OCI-LY7 (cell line): Measurements from ENCODE around the gene SEC24D. TPM values are rescaled to one million over a fixed set of nuclear protein-coding genes. Genes with fewer than 3 reads are reported as not detected.

ENCODE experiments used
- BruUV-seq: library from RNA; stranded (reverse); fragments of 400-500 nt; replicated peaks from 2 replicates; lab custom pipeline; 2021; lab: Mats Ljungman, UMichigan
- CTCF ChIA-PET: fragments of 300-600 bp; sonication (Branson Sonifier 250); formaldehyde crosslinking; loops from one replicate; lab custom pipeline; 2022; ENCODE audit warnings: antibody characterized with exemption; ENCODE audit not compliant: unreplicated experiment; lab: Charles Lee
- POLR2A ChIA-PET: fragments of 300-600 bp; sonication (Branson Sonifier 250); formaldehyde crosslinking; loops from one replicate; lab custom pipeline; 2022; ENCODE audit warnings: antibody characterized with exemption; lab: Charles Lee
- DNase-seq: peaks from one replicate; pipeline ENCODE4 v3.0.0-alpha.2; 2015; ENCODE audit warnings: low spot score
- H2AFZ ChIP-seq: fragments of 200-600 bp; sonication (generic), shearing (Covaris generic); 2 replicates; pipeline ENCODE4 v1.6.1; 2014; ENCODE audit warnings: mild to moderate bottlenecking, antibody characterized with exemption, low read length, moderate library complexity
- H3K27ac ChIP-seq: fragments of 200-600 bp; sonication (generic); 2 replicates; pipeline ENCODE4 v1.5.1; 2014; ENCODE audit warnings: mixed run types, low read depth, mild to moderate bottlenecking, moderate library complexity, low read length, inconsistent platforms; ENCODE audit not compliant: poor library complexity, severe bottlenecking
- H3K36me3 ChIP-seq: fragments of 200-600 bp; sonication (generic); 2 replicates; pipeline ENCODE4 v1.6.1; 2014; ENCODE audit warnings: mild to moderate bottlenecking, antibody characterized with exemption, low read length, moderate library complexity, mixed read lengths; ENCODE audit not compliant: insufficient read depth
- H3K4me1 ChIP-seq: fragments of 200-600 bp; sonication (generic); 2 replicates; pipeline ENCODE4 v1.5.1; 2014; ENCODE audit warnings: mild to moderate bottlenecking, low read length; ENCODE audit not compliant: insufficient read depth, poor library complexity, severe bottlenecking
- H3K4me2 ChIP-seq: fragments of 200-600 bp; sonication (generic); 2 replicates; pipeline ENCODE4 v1.6.1; 2014; ENCODE audit warnings: mild to moderate bottlenecking, low read length
- H3K4me3 ChIP-seq: fragments of 200-600 bp; sonication (generic); 2 replicates; pipeline ENCODE4 v1.5.1; 2014; ENCODE audit warnings: mild to moderate bottlenecking, low read depth, low read length; ENCODE audit not compliant: poor library complexity, severe bottlenecking
- H3K79me2 ChIP-seq: fragments of 200-600 bp; sonication (generic); 2 replicates; pipeline ENCODE4 v1.6.1; 2016; ENCODE audit warnings: low read depth, mild to moderate bottlenecking, low read length, moderate library complexity, mixed read lengths; ENCODE audit not compliant: insufficient read depth
- H3K9me2 ChIP-seq: fragments of 200-600 bp; sonication (generic); 2 replicates; pipeline ENCODE4 v1.6.1; 2016; ENCODE audit warnings: mild to moderate bottlenecking, low read length, mixed read lengths; ENCODE audit not compliant: insufficient read depth
- H3K9me3 ChIP-seq: fragments of 200-600 bp; sonication (generic); 2 replicates; pipeline ENCODE4 v1.6.1; 2014; ENCODE audit warnings: mild to moderate bottlenecking, mixed run types, low read length, mixed read lengths
- H4K20me1 ChIP-seq: fragments of 200-600 bp; sonication (generic); 2 replicates; pipeline ENCODE4 v1.6.1; 2014; ENCODE audit warnings: mild to moderate bottlenecking, antibody characterized with exemption, low read length, moderate library complexity, mixed read lengths; ENCODE audit not compliant: insufficient read depth
- CTCF ChIP-seq: fragments of 200-600 bp; sonication (generic); conservative IDR thresholded peaks from 2 replicates; pipeline ENCODE4 v1.5.1; 2014; ENCODE audit warnings: mild to moderate bottlenecking, antibody characterized with exemption, low read length, moderate library complexity, mixed read lengths
- EZH2phosphoT487 ChIP-seq: fragments of 200-600 bp; sonication (generic); IDR thresholded peaks from 2 replicates; pipeline ENCODE4 v1.6.1; 2018; ENCODE audit warnings: low read depth, borderline replicate concordance, mild to moderate bottlenecking, mixed run types, antibody characterized with exemption, low read length, moderate library complexity, mixed read lengths
- intact Hi-C: fragments of 100-400 bp; cut with micrococcal nuclease; formaldehyde crosslinking; loops from one replicate; pipeline ENCODE4 v1.10.0; 2022; ENCODE audit not compliant: unreplicated experiment
- total RNA-seq, 2 experiments: library from RNA; depleted of rRNA in 1 of 2; stranded (reverse); fragments of >200 nt in 1 of 2; shearing (Covaris generic) in 1 of 2; gene quantifications; 2 replicates each; pipeline ENCODE4 v1.2.3, GENCODE V29; 2014 to 2022

Gene SEC24D
- total RNA-seq, 2 experiments from 2014 or later, result 15.1 to 56.1 TPM

GRCh38 chr4:118774321-118774720 lies 61.6 kb downstream of the SEC24D start:
- BruUV-seq, result no TSS peak
- H3K4me3 ChIP-seq, result no peak overlapping the region
- no peak overlapping the region for H3K27ac ChIP-seq
- H2AFZ ChIP-seq, result no peak overlapping the region
- no peaks in the 10 kb centered on the region for H3K79me2 ChIP-seq
- no peak overlapping the region for H3K4me2 ChIP-seq
- no peaks in the 10 kb centered on the region for H4K20me1 ChIP-seq
- POLR2A ChIA-PET, result interaction anchor here (0.9 to 1.2 kb wide), 3 partner anchors 11 to 118 kb away, joined by 3 to 4 read pairs (median 3); partner anchors contain the start of gene METTL14
- peaks cover 14% of the 10 kb centered on the region for H3K4me1 ChIP-seq
- no peaks in the 10 kb centered on the region for H3K9me2 ChIP-seq
- intact Hi-C loops, result loop anchor here (10.0 kb wide), 1 partner anchor 200 kb away; no protein-coding TSS in a partner anchor
- DNase-seq, result no peak
- H3K9me3 ChIP-seq, result no peaks in the 10 kb centered on the region
- H3K36me3 ChIP-seq, result no peaks in the 10 kb centered on the region
- no peak for TF ChIP-seq CTCF
- TF ChIP-seq EZH2phosphoT487, result no peak
- CTCF ChIA-PET, result no interaction called here

GRCh38 chr4:118773429-118773792 lies 62.5 kb downstream of the SEC24D start:
- no peaks in the 10 kb centered on the region for H3K9me3 ChIP-seq
- H3K27ac ChIP-seq, result no peak overlapping the region
- H3K4me1 ChIP-seq, result peaks cover 17% of the 10 kb centered on the region
- POLR2A ChIA-PET, result no interaction called here
- no peak overlapping the region for H3K4me2 ChIP-seq
- TF ChIP-seq CTCF (no peak), EZH2phosphoT487 (no peak)
- intact Hi-C loops, result loop anchor here (10.0 kb wide), 1 partner anchor 201 kb away; no protein-coding TSS in a partner anchor
- BruUV-seq, result no TSS peak
- H3K4me3 ChIP-seq, result no peak overlapping the region
- no peaks in the 10 kb centered on the region for H3K36me3 ChIP-seq
- no peak overlapping the region for H2AFZ ChIP-seq
- H4K20me1 ChIP-seq, result no peaks in the 10 kb centered on the region
- H3K79me2 ChIP-seq, result no peaks in the 10 kb centered on the region
- CTCF ChIA-PET, result no interaction called here
- no peaks in the 10 kb centered on the region for H3K9me2 ChIP-seq
- no peak for DNase-seq

GRCh38 chr4:118772767-118773428 lies 63.0 kb downstream of the SEC24D start:
- intact Hi-C loops, result loop anchor here (1.0 to 10.0 kb wide), 2 partner anchors 117 to 202 kb away; no protein-coding TSS in a partner anchor
- TF ChIP-seq CTCF (no peak), EZH2phosphoT487 (no peak)
- ChIA-PET POLR2A (interaction anchor here (1.0 kb wide), 1 partner anchor 64 kb away, joined by 3 read pairs; no protein-coding TSS in a partner anchor), CTCF (no interaction called here)
- no peak overlapping the region for H2AFZ ChIP-seq
- no peaks in the 10 kb centered on the region for H4K20me1 ChIP-seq
- peaks cover 17% of the 10 kb centered on the region for H3K4me1 ChIP-seq
- no peak for DNase-seq
- no peak overlapping the region for H3K27ac ChIP-seq
- H3K79me2 ChIP-seq, result no peaks in the 10 kb centered on the region
- H3K4me3 ChIP-seq, result no peak overlapping the region
- no TSS peak for BruUV-seq
- H3K9me3 ChIP-seq, result no peaks in the 10 kb centered on the region
- no peak overlapping the region for H3K4me2 ChIP-seq
- H3K36me3 ChIP-seq, result no peaks in the 10 kb centered on the region
- H3K9me2 ChIP-seq, result no peaks in the 10 kb centered on the region
